Trophoblast cell (in vitro differentiated cells and primary cell): ENCODE results near the gene TBCD.

Experiments
- DNase-seq, 2 donors: peaks; one replicate each; pipeline ENCODE4 v3.0.0-alpha.2; 2016
- H2AFZ ChIP-seq: 2 replicates; pipeline ENCODE4 v1.6.1; 2013; ENCODE audit warnings: low read length, moderate library complexity, mild to moderate bottlenecking; ENCODE audit not compliant: insufficient read depth, poor library complexity
- H2AK5ac ChIP-seq: 2 replicates; pipeline ENCODE4 v1.6.1; 2013; ENCODE audit warnings: mild to moderate bottlenecking, low read length
- H2BK120ac ChIP-seq: 2 replicates; pipeline ENCODE4 v1.6.1; 2013; ENCODE audit warnings: low read length, mild to moderate bottlenecking, moderate library complexity; ENCODE audit not compliant: insufficient read depth, poor library complexity
- H2BK12ac ChIP-seq: 2 replicates; pipeline ENCODE4 v1.6.1; 2013; ENCODE audit warnings: mild to moderate bottlenecking, low read length, moderate library complexity
- H2BK5ac ChIP-seq: 2 replicates; pipeline ENCODE4 v1.6.1; 2013; ENCODE audit warnings: low read length, low read depth, moderate library complexity, mild to moderate bottlenecking; ENCODE audit not compliant: poor library complexity
- H3K14ac ChIP-seq: 2 replicates; pipeline ENCODE4 v1.6.1; 2013; ENCODE audit warnings: mild to moderate bottlenecking, low read length
- H3K18ac ChIP-seq: 2 replicates; pipeline ENCODE4 v1.6.1; 2013; ENCODE audit warnings: mild to moderate bottlenecking, low read length
- H3K23ac ChIP-seq: 2 replicates; pipeline ENCODE4 v1.6.1; 2013; ENCODE audit warnings: low read length
- H3K27ac ChIP-seq: 2 replicates; pipeline ENCODE4 v1.5.1; 2013; ENCODE audit warnings: low read depth, mild to moderate bottlenecking, inconsistent platforms, low read length, moderate library complexity
- H3K27me3 ChIP-seq: 2 replicates; pipeline ENCODE4 v1.6.1; 2013; ENCODE audit warnings: inconsistent platforms, mild to moderate bottlenecking, low read length, moderate library complexity; ENCODE audit not compliant: insufficient read depth
- H3K36me3 ChIP-seq, 2 experiments: 1 replicate in 1 of 2; 2 replicates in 1 of 2; pipeline ENCODE4 v1.6.1; 2013; ENCODE audit warnings: low read length in 2 of 2, mild to moderate bottlenecking in 2 of 2, moderate library complexity in 1 of 2; ENCODE audit not compliant: insufficient read depth in 2 of 2, control insufficient read depth in 1 of 2
- H3K4ac ChIP-seq: 2 replicates; pipeline ENCODE4 v1.6.1; 2013; ENCODE audit warnings: low read depth, mild to moderate bottlenecking, low read length, moderate library complexity
- H3K4me1 ChIP-seq, 2 experiments: 1 replicate in 1 of 2; 2 replicates in 1 of 2; pipeline ENCODE4 v1.6.1; 2013; ENCODE audit warnings: low read length in 2 of 2, mild to moderate bottlenecking in 2 of 2, moderate library complexity in 1 of 2; ENCODE audit not compliant: insufficient read depth in 2 of 2, control insufficient read depth in 1 of 2
- H3K4me2 ChIP-seq: 2 replicates; pipeline ENCODE4 v1.6.1; 2013; ENCODE audit warnings: inconsistent platforms, mild to moderate bottlenecking, low read length, moderate library complexity
- H3K4me3 ChIP-seq: 2 replicates; pipeline ENCODE4 v1.5.1; 2013; ENCODE audit warnings: mild to moderate bottlenecking, low read depth, low read length, inconsistent platforms
- H3K79me1 ChIP-seq: one replicate; pipeline ENCODE4 v1.6.1; 2013; ENCODE audit warnings: low read length
- H3K79me2 ChIP-seq: 2 replicates; pipeline ENCODE4 v1.6.1; 2013; ENCODE audit warnings: low read length, mild to moderate bottlenecking; ENCODE audit not compliant: control insufficient read depth, insufficient read depth, poor library complexity
- H3K9ac ChIP-seq: 2 replicates; pipeline ENCODE4 v1.6.1; 2013; ENCODE audit warnings: mild to moderate bottlenecking, low read length
- H3K9me3 ChIP-seq: 2 replicates; pipeline ENCODE4 v1.6.1; 2013; ENCODE audit warnings: low read depth, mild to moderate bottlenecking, control low read depth, inconsistent platforms, low read length; ENCODE audit not compliant: insufficient read depth
- H4K12ac ChIP-seq: 2 replicates; pipeline ENCODE4 v1.6.1; 2013; ENCODE audit warnings: low read depth, mild to moderate bottlenecking, low read length, moderate library complexity
- H4K8ac ChIP-seq: 2 replicates; pipeline ENCODE4 v1.6.1; 2013; ENCODE audit warnings: low read depth, mild to moderate bottlenecking, low read length, moderate library complexity
- H4K91ac ChIP-seq: one replicate; pipeline ENCODE4 v1.6.1; 2013; ENCODE audit warnings: low read depth, mild to moderate bottlenecking, low read length, moderate library complexity
- WGBS: extraction: QIAGEN DNeasy Blood & Tissue Kit; methylation state at CpG from one replicate; pipeline ENCODE4 v1.1.7; 2013; ENCODE audit warnings: missing lambda C conversion rate; ENCODE audit not compliant: insufficient read length, insufficient coverage; ENCODE audit errors: extremely low coverage; 5-methylcytosine and 5-hydroxymethylcytosine counted together

Gene TBCD

DNA sequence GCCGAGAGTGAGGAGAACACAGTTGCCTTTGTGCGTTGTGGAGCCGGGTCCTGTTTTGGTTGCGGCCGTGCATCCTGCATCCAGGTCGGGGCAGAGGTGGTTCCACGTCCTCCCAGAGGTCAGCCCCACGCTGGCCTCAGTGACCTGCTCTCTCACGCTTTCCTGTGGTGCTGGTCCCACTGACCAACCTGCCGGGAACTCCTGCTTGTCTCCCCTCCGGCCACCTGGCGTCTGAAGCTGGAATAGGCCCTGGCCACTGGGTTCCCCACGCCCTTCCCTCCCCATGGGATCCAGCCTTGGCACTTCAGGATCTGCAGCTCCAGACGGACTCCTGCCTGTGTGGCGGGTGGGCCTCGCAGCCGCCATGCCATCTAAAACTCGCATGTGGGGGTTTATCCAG lies 173.5 kb downstream of the TBCD start:
- H2BK5ac ChIP-seq, result no peak overlapping the region
- H3K9me3 ChIP-seq, result no peaks in the 10 kb centered on the region
- H2BK120ac ChIP-seq, result no peak overlapping the region
- H3K79me2 ChIP-seq, result no peaks in the 10 kb centered on the region
- no peaks in the 10 kb centered on the region for H3K27me3 ChIP-seq
- H3K4me2 ChIP-seq, result no peak overlapping the region
- no peak overlapping the region for H2BK12ac ChIP-seq
- H3K4ac ChIP-seq, result no peak overlapping the region
- no CpG with 5 or more reads among the region's 18 CpGs for WGBS
- no peak overlapping the region for H3K27ac ChIP-seq
- no peaks in the 10 kb centered on the region for H3K79me1 ChIP-seq
- peaks cover 46 to 54% of the 10 kb centered on the region in 2 experiments for H3K36me3 ChIP-seq
- H3K4me3 ChIP-seq, result no peak overlapping the region
- DNase-seq, result no peak
- no peak overlapping the region for H4K91ac ChIP-seq
- H2AK5ac ChIP-seq, result no peak overlapping the region
- H3K9ac ChIP-seq, result no peak overlapping the region
- H3K23ac ChIP-seq, result no peak overlapping the region
- H3K4me1 ChIP-seq, result no peaks in the 10 kb centered on the region
- H3K14ac ChIP-seq, result no peak overlapping the region
- no peak overlapping the region for H3K18ac ChIP-seq
- no peak overlapping the region for H2AFZ ChIP-seq
- H4K8ac ChIP-seq, result no peak overlapping the region
- no peak overlapping the region for H4K12ac ChIP-seq

- Histone ChIP-seq H3K4me3 (no peak overlapping the region), H3K9ac (no peak overlapping the region), H3K79me2 (no peaks in the 10 kb centered on the region), H3K23ac (no peak overlapping the region), H4K12ac (no peak overlapping the region), H2BK5ac (no peak overlapping the region), H4K8ac (no peak overlapping the region), H2BK12ac (no peak overlapping the region), H3K4me1 (no peaks in the 10 kb centered on the region), H2BK120ac (no peak overlapping the region), H2AK5ac (no peak overlapping the region), H4K91ac (no peak overlapping the region), H3K18ac (no peak overlapping the region), H3K4me2 (no peak overlapping the region), H3K27ac (no peak overlapping the region), H3K9me3 (no peaks in the 10 kb centered on the region), H3K79me1 (no peaks in the 10 kb centered on the region), H3K4ac (no peak overlapping the region), H2AFZ (no peak overlapping the region), H3K27me3 (no peaks in the 10 kb centered on the region), H3K36me3 (peaks cover 53 to 62% of the 10 kb centered on the region in 2 experiments), H3K14ac (no peak overlapping the region)
- no peak for DNase-seq
- WGBS, result no CpG with 5 or more reads among the region's 12 CpGs
Measured at GRCh38 chr17:82926081-82926480, 174.2 kb downstream of the TBCD start.

- Histone ChIP-seq H3K79me2 (no peaks in the 10 kb centered on the region), H3K4ac (no peak overlapping the region), H3K9me3 (no peaks in the 10 kb centered on the region), H4K12ac (no peak overlapping the region), H4K8ac (no peak overlapping the region), H2BK12ac (no peak overlapping the region), H4K91ac (no peak overlapping the region), H3K27ac (no peak overlapping the region), H2AK5ac (no peak overlapping the region), H3K14ac (no peak overlapping the region), H2AFZ (no peak overlapping the region), H3K36me3 (peaks cover 59 to 66% of the 10 kb centered on the region in 2 experiments), H3K4me2 (no peak overlapping the region), H3K4me1 (no peaks in the 10 kb centered on the region), H3K9ac (no peak overlapping the region), H2BK120ac (no peak overlapping the region), H3K79me1 (no peaks in the 10 kb centered on the region), H3K4me3 (no peak overlapping the region), H3K27me3 (no peaks in the 10 kb centered on the region), H3K18ac (no peak overlapping the region), H3K23ac (no peak overlapping the region), H2BK5ac (no peak overlapping the region)
- no CpG with 5 or more reads among the region's 18 CpGs for WGBS
- DNase-seq, result no peak
Measured at GRCh38 chr17:82926716-82927115, 174.9 kb downstream of the TBCD start.

DNA sequence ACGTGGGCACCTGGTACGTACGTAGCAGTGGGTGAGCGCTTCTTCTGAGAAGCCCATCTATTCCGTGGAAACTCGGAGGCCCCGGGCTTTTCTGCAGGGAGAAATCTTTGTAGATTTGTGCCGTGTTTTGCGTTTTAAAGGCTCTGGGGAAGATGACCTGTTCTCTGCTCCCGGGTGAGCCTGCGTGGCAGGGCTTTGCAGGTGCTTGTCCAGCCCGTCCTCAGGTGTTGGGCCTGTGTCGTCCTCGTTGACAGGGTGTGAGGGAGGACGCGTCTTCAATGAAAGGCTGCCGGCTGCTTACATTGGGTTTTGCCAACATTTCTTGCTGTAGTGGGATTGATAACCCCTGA lies 175.4 kb downstream of the TBCD start:
- WGBS, result no CpG with 5 or more reads among the region's 17 CpGs
- no peak overlapping the region for H3K27ac ChIP-seq
- H3K4ac ChIP-seq, result no peak overlapping the region
- H3K9me3 ChIP-seq, result no peaks in the 10 kb centered on the region
- peaks cover 59 to 66% of the 10 kb centered on the region in 2 experiments for H3K36me3 ChIP-seq
- no peak overlapping the region for H3K9ac ChIP-seq
- H3K4me2 ChIP-seq, result no peak overlapping the region
- H3K4me3 ChIP-seq, result no peak overlapping the region
- no peak overlapping the region for H2AK5ac ChIP-seq
- no peaks in the 10 kb centered on the region for H3K79me1 ChIP-seq
- H2BK120ac ChIP-seq, result no peak overlapping the region
- H3K4me1 ChIP-seq, result no peaks in the 10 kb centered on the region
- DNase-seq, result no peak
- no peak overlapping the region for H3K14ac ChIP-seq
- H2BK5ac ChIP-seq, result no peak overlapping the region
- H4K12ac ChIP-seq, result no peak overlapping the region
- H3K23ac ChIP-seq, result no peak overlapping the region
- no peak overlapping the region for H2AFZ ChIP-seq
- no peak overlapping the region for H3K18ac ChIP-seq
- H3K79me2 ChIP-seq, result no peaks in the 10 kb centered on the region
- no peak overlapping the region for H4K91ac ChIP-seq
- no peak overlapping the region for H2BK12ac ChIP-seq
- H4K8ac ChIP-seq, result no peak overlapping the region
- H3K27me3 ChIP-seq, result no peaks in the 10 kb centered on the region
